ENCODE results near the gene PPP3R1. TPM values are rescaled to one million over a fixed set of nuclear protein-coding genes. Genes with fewer than 3 reads are reported as not detected.

PPP3R1 gene
- total RNA-seq, 1 experiment from 2014 or later, result 70.9 TPM

DNA sequence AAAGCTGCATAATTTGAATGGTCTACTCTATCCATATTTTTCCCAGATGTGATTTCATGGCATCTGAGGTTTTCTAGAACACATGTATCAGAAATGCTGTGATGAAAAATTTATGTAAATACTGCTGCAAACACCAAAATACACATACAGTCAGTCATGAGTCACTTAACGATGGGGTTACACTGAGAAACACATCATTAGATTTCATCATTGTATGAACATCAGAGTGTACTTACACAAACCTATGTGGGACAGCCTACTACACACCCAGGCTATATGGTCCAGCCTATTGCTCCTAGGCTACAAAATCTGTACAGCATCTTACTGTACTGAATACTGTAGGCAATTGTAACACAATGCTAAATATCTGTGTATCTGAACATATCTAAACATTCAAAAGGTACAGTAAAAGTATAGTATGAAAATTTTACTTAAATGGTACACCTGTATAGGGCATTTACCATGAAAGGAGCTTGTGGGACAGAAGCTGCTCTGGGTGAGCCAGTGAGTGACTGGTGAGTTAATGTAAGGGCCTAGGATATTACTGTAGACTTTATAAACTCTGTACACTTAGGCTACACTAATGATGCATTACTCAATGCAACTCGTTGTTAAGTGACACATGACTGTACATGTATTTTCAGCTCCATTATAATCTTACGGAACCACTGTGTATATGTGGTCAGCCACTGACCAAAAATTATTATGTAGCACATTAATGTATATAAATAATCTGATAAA lies 61.2 kb downstream of the PPP3R1 start:
- BruUV-seq (replicated peaks), result no TSS peak
- H3K27me3 ChIP-seq (replicated peaks; ENCODE audit: control insufficient read depth, insufficient read depth, low read length), result no peaks in the 10 kb centered on the region
- no peak overlapping the region for H3K4me3 ChIP-seq (ENCODE audit: low read depth, low read length)
- H3K9me3 Mint-ChIP-seq (ENCODE audit: unreplicated experiment), result no peaks in the 10 kb centered on the region
- H3K9me3 ChIP-seq, result no peaks in the 10 kb centered on the region
- H3K4me3 Mint-ChIP-seq (ENCODE audit: unreplicated experiment), result no peak overlapping the region
- no peak overlapping the region for H3K27ac Mint-ChIP-seq (ENCODE audit: unreplicated experiment)
- no peaks in the 10 kb centered on the region for H3K27me3 Mint-ChIP-seq (ENCODE audit: insufficient read depth, unreplicated experiment)
- TF ChIP-seq CTCF (IDR thresholded peaks at IDR 0.05; ENCODE audit: insufficient read depth in 1 of 2, low read depth in 1 of 2, low read length in 1 of 2, severe bottlenecking in 1 of 2, unreplicated experiment in 1 of 2), result no peak
- H3K4me1 ChIP-seq, result no peaks in the 10 kb centered on the region
- H3K36me3 Mint-ChIP-seq (ENCODE audit: insufficient read depth, unreplicated experiment), result peaks cover 5% of the 10 kb centered on the region
- no peak for DNase-seq
- no peaks in the 10 kb centered on the region for H3K36me3 ChIP-seq (ENCODE audit: control insufficient read depth, insufficient read depth, low read length)
- intact Hi-C loops (cut with micrococcal nuclease; ENCODE audit: unreplicated experiment), result loop anchor here (2.0 kb wide), 1 partner anchor 34 kb away; the partner anchor contains the start of gene PNO1
- H3K4me1 Mint-ChIP-seq (ENCODE audit: low read depth, unreplicated experiment), result peaks cover 17% of the 10 kb centered on the region
- ChIA-PET CTCF (no interaction called here), POLR2A (no interaction called here)

DNA sequence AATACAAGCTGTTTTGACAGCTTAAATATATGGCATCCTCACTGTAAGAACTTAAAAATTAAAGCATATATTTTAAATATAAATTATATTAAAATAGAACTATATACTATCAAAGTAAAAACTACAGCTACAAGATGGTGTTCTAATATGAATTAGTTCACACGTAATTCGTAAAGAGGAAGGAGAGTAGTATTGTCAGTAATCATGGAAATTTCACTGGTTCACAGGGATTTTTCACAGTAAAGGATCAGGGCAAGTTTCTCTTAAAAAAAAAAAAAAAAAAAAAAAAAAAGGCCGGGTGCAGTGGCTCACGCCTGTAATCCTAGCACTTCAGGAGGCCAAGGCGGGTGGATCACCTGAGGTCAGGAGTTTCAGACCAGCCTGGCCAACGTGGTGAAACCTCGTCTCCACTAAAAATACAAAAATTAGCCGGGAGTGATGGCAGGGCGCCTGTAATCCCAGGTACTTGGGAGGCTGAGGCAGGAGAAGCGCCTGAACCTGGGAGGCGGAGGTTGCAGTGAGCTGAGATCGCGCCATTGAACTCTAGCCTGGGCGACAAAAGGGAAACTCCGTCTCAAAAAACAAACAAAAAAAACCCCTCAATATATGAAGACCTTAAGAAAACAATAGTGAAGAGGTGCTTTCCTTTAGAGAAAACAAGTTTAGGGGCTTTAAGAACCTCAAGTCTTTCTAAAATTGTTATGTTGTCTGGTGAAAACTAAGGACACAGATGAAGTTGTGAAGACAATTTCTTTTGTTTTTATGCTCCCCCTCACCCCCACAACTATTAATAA lies 62.1 kb downstream of the PPP3R1 start:
- H3K9me3 Mint-ChIP-seq (ENCODE audit: unreplicated experiment), result no peaks in the 10 kb centered on the region
- Histone ChIP-seq H3K9me3 (no peaks in the 10 kb centered on the region), H3K4me1 (no peaks in the 10 kb centered on the region), H3K4me3 (ENCODE audit: low read depth, low read length) (no peak overlapping the region), H3K36me3 (ENCODE audit: control insufficient read depth, insufficient read depth, low read length) (no peaks in the 10 kb centered on the region), H3K27me3 (replicated peaks; ENCODE audit: control insufficient read depth, insufficient read depth, low read length) (no peaks in the 10 kb centered on the region)
- H3K4me1 Mint-ChIP-seq (ENCODE audit: low read depth, unreplicated experiment), result peaks cover 17% of the 10 kb centered on the region
- ChIA-PET POLR2A (no interaction called here), CTCF (no interaction called here)
- no TSS peak for BruUV-seq (replicated peaks)
- no peak overlapping the region for H3K27ac Mint-ChIP-seq (ENCODE audit: unreplicated experiment)
- no peak overlapping the region for H3K4me3 Mint-ChIP-seq (ENCODE audit: unreplicated experiment)
- H3K27me3 Mint-ChIP-seq (ENCODE audit: insufficient read depth, unreplicated experiment), result no peaks in the 10 kb centered on the region
- intact Hi-C loops (cut with micrococcal nuclease; ENCODE audit: unreplicated experiment), result loop anchor here (2.0 kb wide), 1 partner anchor 33 kb away; the partner anchor contains the start of gene PNO1
- no peak for TF ChIP-seq CTCF (IDR thresholded peaks at IDR 0.05; ENCODE audit: insufficient read depth in 1 of 2, low read depth in 1 of 2, low read length in 1 of 2, severe bottlenecking in 1 of 2, unreplicated experiment in 1 of 2)
- H3K36me3 Mint-ChIP-seq (ENCODE audit: insufficient read depth, unreplicated experiment), result peaks cover 13% of the 10 kb centered on the region
- no peak for DNase-seq

GRCh38 chr2:68188831-68189230 lies 63.5 kb downstream of the PPP3R1 start:
- CTCF ChIA-PET, result interaction anchor here (1.0 kb wide), 1 partner anchor 37 kb away, joined by 3 read pairs; no protein-coding TSS in a partner anchor
- Mint-ChIP-seq H3K4me3 (ENCODE audit: unreplicated experiment) (no peak overlapping the region), H3K36me3 (ENCODE audit: insufficient read depth, unreplicated experiment) (peaks cover 14% of the 10 kb centered on the region), H3K9me3 (ENCODE audit: unreplicated experiment) (no peaks in the 10 kb centered on the region), H3K27me3 (ENCODE audit: insufficient read depth, unreplicated experiment) (no peaks in the 10 kb centered on the region), H3K27ac (ENCODE audit: unreplicated experiment) (no peak overlapping the region), H3K4me1 (ENCODE audit: low read depth, unreplicated experiment) (peaks cover 17% of the 10 kb centered on the region)
- intact Hi-C loops (cut with micrococcal nuclease; ENCODE audit: unreplicated experiment), result no loop called here
- Histone ChIP-seq H3K9me3 (no peaks in the 10 kb centered on the region), H3K4me3 (ENCODE audit: low read depth, low read length) (no peak overlapping the region), H3K4me1 (no peaks in the 10 kb centered on the region), H3K36me3 (ENCODE audit: control insufficient read depth, insufficient read depth, low read length) (no peaks in the 10 kb centered on the region), H3K27me3 (replicated peaks; ENCODE audit: control insufficient read depth, insufficient read depth, low read length) (no peaks in the 10 kb centered on the region)
- POLR2A ChIA-PET, result no interaction called here
- TF ChIP-seq CTCF (IDR thresholded peaks at IDR 0.05; ENCODE audit: insufficient read depth in 1 of 2, low read depth in 1 of 2, low read length in 1 of 2, severe bottlenecking in 1 of 2, unreplicated experiment in 1 of 2), result no peak
- no TSS peak for BruUV-seq (replicated peaks)
- DNase-seq, result no peak
